Raji (cell line): ENCODE data around the gene SEPTIN8.

Source experiments
- POLR2A ChIP-seq: IDR thresholded peaks from 2 replicates; pipeline ENCODE4 v1.6.1; 2011; ENCODE audit warnings: low read depth, low read length, control low read depth; ENCODE audit not compliant: insufficient read depth

Gene SEPTIN8

GRCh38 chr5:132751971-132752580 is 25.0 kb downstream of the SEPTIN8 start:
- TF ChIP-seq POLR2A, result no peak

GRCh38 chr5:132751444-132751843 is 25.6 kb downstream of the SEPTIN8 start:
- TF ChIP-seq POLR2A, result no peak

GRCh38 chr5:132750471-132751230 is 26.4 kb downstream of the SEPTIN8 start:
- TF ChIP-seq POLR2A, result no peak

GRCh38 chr5:132749506-132749905 is 27.5 kb downstream of the SEPTIN8 start:
- TF ChIP-seq POLR2A, result no peak

- no peak for TF ChIP-seq POLR2A
These were observed 28.5 kb downstream of the SEPTIN8 start for GRCh38 chr5:132748522-132749000.

- TF ChIP-seq POLR2A, result no peak
These were observed 29.2 kb downstream of the SEPTIN8 start for GRCh38 chr5:132747616-132748440.

- no peak for TF ChIP-seq POLR2A
These were observed 30.0 kb downstream of the SEPTIN8 start, which contains the start of gene CCNI2 for GRCh38 chr5:132746954-132747615. Gene CCNI2, plus strand, starts transcription at chr5:132747426. Its CDS starts 70 bp downstream, at chr5:132747496.

- no peak for TF ChIP-seq POLR2A
These were observed 30.5 kb downstream of the SEPTIN8 start for GRCh38 chr5:132746592-132746953.

GRCh38 chr5:132744659-132745058 is 32.4 kb downstream of the SEPTIN8 start:
- no peak for TF ChIP-seq POLR2A

- no peak for TF ChIP-seq POLR2A
These were observed 34.4 kb downstream of the SEPTIN8 start for GRCh38 chr5:132742626-132743025.

- no peak for TF ChIP-seq POLR2A
These were observed 34.9 kb downstream of the SEPTIN8 start for GRCh38 chr5:132742158-132742557.

GRCh38 chr5:132739232-132739631 is 37.8 kb downstream of the SEPTIN8 start:
- TF ChIP-seq POLR2A, result no peak

GRCh38 chr5:132737982-132738681 is 38.9 kb downstream of the SEPTIN8 start:
- no peak for TF ChIP-seq POLR2A

- TF ChIP-seq POLR2A, result peak; percentile 75
These were observed 39.9 kb downstream of the SEPTIN8 start, which contains the start of gene KIF3A for GRCh38 chr5:132736853-132737833. Gene KIF3A, minus strand, starts transcription at chr5:132737546. Its CDS starts 127 bp downstream, at chr5:132737419.

GRCh38 chr5:132734687-132735086 is 42.4 kb downstream of the SEPTIN8 start:
- no peak for TF ChIP-seq POLR2A
